ENCODE results near the gene NPLOC4. TPM values are rescaled to one million over a fixed set of nuclear protein-coding genes. Genes with fewer than 3 reads are reported as not detected.
A peak's percentile ranks its signal among the peaks of the same experiment; 100 is the strongest.

NPLOC4 gene
- total and polyA plus RNA-seq, 4 donors, result 30.1 to 98.0 (median 51.3) TPM

DNA sequence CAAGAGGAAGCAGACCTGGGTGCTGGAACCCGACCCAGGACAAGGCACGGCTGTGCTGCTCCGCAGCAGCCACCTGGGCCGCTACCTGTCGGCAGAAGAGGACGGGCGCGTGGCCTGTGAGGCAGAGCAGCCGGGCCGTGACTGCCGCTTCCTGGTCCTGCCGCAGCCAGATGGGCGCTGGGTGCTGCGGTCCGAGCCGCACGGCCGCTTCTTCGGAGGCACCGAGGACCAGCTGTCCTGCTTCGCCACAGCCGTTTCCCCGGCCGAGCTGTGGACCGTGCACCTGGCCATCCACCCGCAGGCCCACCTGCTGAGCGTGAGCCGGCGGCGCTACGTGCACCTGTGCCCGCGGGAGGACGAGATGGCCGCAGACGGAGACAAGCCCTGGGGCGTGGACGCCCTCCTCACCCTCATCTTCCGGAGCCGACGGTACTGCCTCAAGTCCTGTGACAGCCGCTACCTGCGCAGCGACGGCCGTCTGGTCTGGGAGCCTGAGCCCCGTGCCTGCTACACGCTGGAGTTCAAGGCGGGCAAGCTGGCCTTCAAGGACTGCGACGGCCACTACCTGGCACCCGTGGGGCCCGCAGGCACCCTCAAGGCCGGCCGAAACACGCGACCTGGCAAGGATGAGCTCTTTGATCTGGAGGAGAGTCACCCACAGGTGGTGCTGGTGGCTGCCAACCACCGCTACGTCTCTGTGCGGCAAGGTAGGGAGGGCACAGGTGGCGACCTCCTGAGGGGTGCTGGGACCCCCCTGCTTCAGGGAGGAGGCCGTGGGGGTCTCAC, 108.1 kb downstream of the NPLOC4 start:
- Histone ChIP-seq H3K36me3 (ENCODE audit: control insufficient read depth in 4 of 4, insufficient read depth in 4 of 4, low read length in 4 of 4) (no peaks in the 10 kb centered on the region), H3K4me3 (no peak overlapping the region), H3K27ac (ENCODE audit: low read depth in 1 of 2, low read length in 1 of 2) (no peak overlapping the region), H3K4me1 (ENCODE audit: control insufficient read depth in 5 of 5, insufficient read depth in 5 of 5, low read length in 5 of 5) (peaks cover 0 to 6% (median 0%) of the 10 kb centered on the region in 5 donors), H3K27me3 (ENCODE audit: control insufficient read depth in 3 of 3, insufficient read depth in 3 of 3, low read length in 2 of 3) (peaks cover 0 to 18% (median 8%) of the 10 kb centered on the region in 3 donors), H3K9ac (ENCODE audit: insufficient read depth in 1 of 2, low read length in 2 of 2) (no peak overlapping the region), H3K9me3 (ENCODE audit: control insufficient read depth in 4 of 4, insufficient read depth in 3 of 4, low read length in 3 of 4) (peaks cover 0 to 2% (median 0%) of the 10 kb centered on the region in 4 donors)
- TF ChIP-seq CTCF (IDR thresholded peaks at IDR 0.05; ENCODE audit: control extremely low read depth, extremely low read depth), result no peak
- DNase-seq (no peak), ATAC-seq (ENCODE audit: insufficient read depth, low FRiP score) (no peak)
- WGBS, 2 donors, result 88 to 90% methylated on average over 62 of the region's 62 CpGs

- no peak for ATAC-seq (ENCODE audit: insufficient read depth, low FRiP score)
- TF ChIP-seq CTCF (IDR thresholded peaks at IDR 0.05; ENCODE audit: control extremely low read depth, extremely low read depth), result no peak
- no peaks in the 10 kb centered on the region for H3K36me3 ChIP-seq (ENCODE audit: control insufficient read depth in 4 of 4, insufficient read depth in 4 of 4, low read length in 4 of 4)
- no peak for DNase-seq
- H3K27me3 ChIP-seq (ENCODE audit: control insufficient read depth in 3 of 3, insufficient read depth in 3 of 3, low read length in 2 of 3), result peaks cover 0 to 18% (median 8%) of the 10 kb centered on the region in 3 donors
- WGBS, 2 donors, result 54 to 71% methylated on average over 20 of the region's 20 CpGs
- no peak overlapping the region for H3K9ac ChIP-seq (ENCODE audit: insufficient read depth in 1 of 2, low read length in 2 of 2)
- no peak overlapping the region for H3K4me3 ChIP-seq
- peaks cover 0 to 2% (median 0%) of the 10 kb centered on the region in 4 donors for H3K9me3 ChIP-seq (ENCODE audit: control insufficient read depth in 4 of 4, insufficient read depth in 3 of 4, low read length in 3 of 4)
- peaks cover 0 to 11% (median 0%) of the 10 kb centered on the region in 5 donors for H3K4me1 ChIP-seq (ENCODE audit: control insufficient read depth in 5 of 5, insufficient read depth in 5 of 5, low read length in 5 of 5)
- H3K27ac ChIP-seq (ENCODE audit: low read depth in 1 of 2, low read length in 1 of 2), result no peak overlapping the region
These were observed 108.6 kb downstream of the NPLOC4 start for GRCh38 chr17:81528384-81528650.

DNA sequence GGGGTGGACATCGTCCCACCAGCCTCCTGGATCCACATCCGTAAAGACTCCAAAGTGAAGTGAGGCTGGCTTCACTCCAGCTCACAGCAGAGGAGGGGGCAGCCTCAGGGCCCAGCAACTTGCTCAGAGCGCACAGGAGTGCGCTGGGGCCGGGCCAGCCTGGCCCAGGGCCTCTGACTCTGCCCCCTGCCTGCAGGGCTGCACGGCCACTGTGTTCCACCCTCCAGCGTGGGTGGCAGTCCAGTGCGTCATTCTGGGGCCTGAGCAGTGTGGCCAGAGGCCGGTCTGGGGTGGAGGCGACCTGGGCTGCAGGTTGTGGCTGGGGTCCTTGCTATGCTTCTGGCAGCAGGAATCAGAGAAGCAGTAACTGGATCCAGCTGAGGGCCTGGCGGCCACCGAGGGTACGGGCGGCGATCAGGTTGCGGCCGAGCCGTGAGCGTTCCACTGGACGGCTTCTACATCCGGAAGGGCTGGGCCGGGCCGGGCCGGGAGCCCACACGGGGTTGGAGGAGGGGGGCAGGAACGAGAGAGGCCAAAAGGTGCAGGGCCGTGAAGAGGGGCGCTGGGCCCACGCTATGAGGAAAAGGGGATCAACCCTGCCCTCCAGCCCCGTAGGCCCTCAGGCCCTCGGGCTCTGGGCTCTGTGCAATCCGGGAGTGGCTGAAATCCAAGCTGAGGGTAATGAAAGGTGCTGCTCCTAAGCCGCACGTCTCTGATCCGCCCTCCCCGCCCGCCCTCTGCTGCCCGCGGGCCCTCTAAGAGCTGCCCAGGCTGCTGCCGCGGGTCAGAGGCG, 109.1 kb downstream of the NPLOC4 start, which contains the start of gene FSCN2:
Gene FSCN2, plus strand, starts transcription at position 787 of the 793 bp plus-strand sequence. CDS start 155 bp downstream, outside the sequence.
- peak; percentile 54 for ATAC-seq (ENCODE audit: insufficient read depth, low FRiP score)
- H3K9ac ChIP-seq (ENCODE audit: insufficient read depth in 1 of 2, low read length in 2 of 2), result no peak within 1 kb of the TSS
- no peaks in the 10 kb centered on the region for H3K9me3 ChIP-seq (ENCODE audit: control insufficient read depth in 4 of 4, insufficient read depth in 3 of 4, low read length in 3 of 4)
- H3K27ac ChIP-seq (ENCODE audit: low read depth in 1 of 2, low read length in 1 of 2), result no peak within 1 kb of the TSS
- peaks cover 0 to 18% (median 8%) of the 10 kb centered on the region in 3 donors for H3K27me3 ChIP-seq (ENCODE audit: control insufficient read depth in 3 of 3, insufficient read depth in 3 of 3, low read length in 2 of 3)
- 36 to 65% methylated on average over 38 to 42 of the region's 42 CpGs for WGBS, 2 donors
- peaks cover 0 to 15% (median 0%) of the 10 kb centered on the region in 5 donors for H3K4me1 ChIP-seq (ENCODE audit: control insufficient read depth in 5 of 5, insufficient read depth in 5 of 5, low read length in 5 of 5)
- no peak for TF ChIP-seq CTCF (IDR thresholded peaks at IDR 0.05; ENCODE audit: control extremely low read depth, extremely low read depth)
- DNase-seq, result peak in 1 of 3 donors; percentile 35
- no peak within 1 kb of the TSS for H3K4me3 ChIP-seq
- H3K36me3 ChIP-seq (ENCODE audit: control insufficient read depth in 4 of 4, insufficient read depth in 4 of 4, low read length in 4 of 4), result no peaks in the 10 kb centered on the region

All from lung (tissue), 12 donors.